Suprapubic skin (tissue), 4 donors: ENCODE data around the gene LOC101059915.

ENCODE experiments used
- CTCF ChIP-seq, 2 donors: fragments of 200-600 bp in 1 of 2; fragments of 450-650 bp in 1 of 2; sonication (generic) in 1 of 2; IDR thresholded peaks; one replicate each; pipeline ENCODE4 v1.5.1; 2016 to 2019; ENCODE audit warnings: antibody characterized with exemption in 2 of 2, mild to moderate bottlenecking in 1 of 2, moderate library complexity in 1 of 2
- EP300 ChIP-seq: sonication (generic); formaldehyde crosslinking; IDR thresholded peaks from one replicate; pipeline ENCODE4 v1.6.1; 2017; ENCODE audit warnings: antibody characterized with exemption
- POLR2A ChIP-seq, 2 donors: fragments of 450-650 bp; IDR thresholded peaks; one replicate each; pipeline ENCODE4 v1.6.1; 2017; ENCODE audit warnings: antibody characterized with exemption in 2 of 2, mild to moderate bottlenecking in 2 of 2, moderate library complexity in 2 of 2
- POLR2AphosphoS5 ChIP-seq, 3 donors: sonication (generic); formaldehyde crosslinking; IDR thresholded peaks; one replicate each; pipeline ENCODE4 v1.6.1; 2017; ENCODE audit warnings: antibody characterized with exemption in 3 of 3

- TF ChIP-seq CTCF (IDR thresholded peaks at IDR 0.05), result no peak
- TF ChIP-seq POLR2A (IDR thresholded peaks at IDR 0.05), result no peak
- TF ChIP-seq POLR2AphosphoS5 (IDR thresholded peaks at IDR 0.05), result no peak
- no peak for TF ChIP-seq EP300
These were observed 28.9 kb upstream of the LOC101059915 start for GRCh38 chrX:71638409-71638808.
